ENCODE measurements around the gene POLR3H. TPM values are rescaled to one million over a fixed set of nuclear protein-coding genes. Genes with fewer than 3 reads are reported as not detected.

POLR3H gene
- total and polyA plus RNA-seq, 2 experiments from 2014 or later, result 19.0 to 26.5 TPM

- H3K4me3 Mint-ChIP-seq, result no peak overlapping the region
These were observed 7.1 kb downstream of the POLR3H start for GRCh38 chr22:41537203-41537602.

More at GRCh38 chr22:41537203-41537602, 7.1 kb downstream of the POLR3H start:
- H4K20me1 ChIP-seq (replicated peaks; ENCODE audit: insufficient read depth), result peaks cover 12% of the 10 kb centered on the region
- H3K4me2 ChIP-seq, result no peak overlapping the region
- H3K36me3 ChIP-seq (ENCODE audit: insufficient read depth), result peaks cover 7% of the 10 kb centered on the region; the same call in 1 of the 2 replicates
- DNase-seq (ENCODE audit: low spot score) (no peak), ATAC-seq (no peak)
- no peaks in the 10 kb centered on the region for H3K9me2 ChIP-seq (ENCODE audit: insufficient read depth)
- peaks cover 3% of the 10 kb centered on the region; the same call in 1 of the 2 replicates for H3K4me1 ChIP-seq (ENCODE audit: insufficient read depth)
- no peak for TF ChIP-seq ZNF331 (CRISPR knock-in tag; IDR thresholded peaks at IDR 0.05; ENCODE audit: low read depth)
- TF ChIP-seq ETS1 (IDR thresholded peaks at IDR 0.05), result no peak
- TF ChIP-seq POLR2AphosphoS5 (IDR thresholded peaks at IDR 0.05; ENCODE audit: low read depth), result no peak
- no peak for TF ChIP-seq ZNF114 (CRISPR knock-in tag; IDR thresholded peaks at IDR 0.05)
- TF ChIP-seq NANOG (IDR thresholded peaks at IDR 0.05; ENCODE audit: borderline replicate concordance), result no peak
- no peak for TF ChIP-seq CREB1 (CRISPR knock-in tag; IDR thresholded peaks at IDR 0.05; ENCODE audit: low read depth)
- no peak for TF ChIP-seq JUNB (IDR thresholded peaks at IDR 0.05; ENCODE audit: unreplicated experiment)
- TF ChIP-seq REST (IDR thresholded peaks at IDR 0.05; ENCODE audit: unreplicated experiment), result no peak
- TF ChIP-seq, protein P1, sequence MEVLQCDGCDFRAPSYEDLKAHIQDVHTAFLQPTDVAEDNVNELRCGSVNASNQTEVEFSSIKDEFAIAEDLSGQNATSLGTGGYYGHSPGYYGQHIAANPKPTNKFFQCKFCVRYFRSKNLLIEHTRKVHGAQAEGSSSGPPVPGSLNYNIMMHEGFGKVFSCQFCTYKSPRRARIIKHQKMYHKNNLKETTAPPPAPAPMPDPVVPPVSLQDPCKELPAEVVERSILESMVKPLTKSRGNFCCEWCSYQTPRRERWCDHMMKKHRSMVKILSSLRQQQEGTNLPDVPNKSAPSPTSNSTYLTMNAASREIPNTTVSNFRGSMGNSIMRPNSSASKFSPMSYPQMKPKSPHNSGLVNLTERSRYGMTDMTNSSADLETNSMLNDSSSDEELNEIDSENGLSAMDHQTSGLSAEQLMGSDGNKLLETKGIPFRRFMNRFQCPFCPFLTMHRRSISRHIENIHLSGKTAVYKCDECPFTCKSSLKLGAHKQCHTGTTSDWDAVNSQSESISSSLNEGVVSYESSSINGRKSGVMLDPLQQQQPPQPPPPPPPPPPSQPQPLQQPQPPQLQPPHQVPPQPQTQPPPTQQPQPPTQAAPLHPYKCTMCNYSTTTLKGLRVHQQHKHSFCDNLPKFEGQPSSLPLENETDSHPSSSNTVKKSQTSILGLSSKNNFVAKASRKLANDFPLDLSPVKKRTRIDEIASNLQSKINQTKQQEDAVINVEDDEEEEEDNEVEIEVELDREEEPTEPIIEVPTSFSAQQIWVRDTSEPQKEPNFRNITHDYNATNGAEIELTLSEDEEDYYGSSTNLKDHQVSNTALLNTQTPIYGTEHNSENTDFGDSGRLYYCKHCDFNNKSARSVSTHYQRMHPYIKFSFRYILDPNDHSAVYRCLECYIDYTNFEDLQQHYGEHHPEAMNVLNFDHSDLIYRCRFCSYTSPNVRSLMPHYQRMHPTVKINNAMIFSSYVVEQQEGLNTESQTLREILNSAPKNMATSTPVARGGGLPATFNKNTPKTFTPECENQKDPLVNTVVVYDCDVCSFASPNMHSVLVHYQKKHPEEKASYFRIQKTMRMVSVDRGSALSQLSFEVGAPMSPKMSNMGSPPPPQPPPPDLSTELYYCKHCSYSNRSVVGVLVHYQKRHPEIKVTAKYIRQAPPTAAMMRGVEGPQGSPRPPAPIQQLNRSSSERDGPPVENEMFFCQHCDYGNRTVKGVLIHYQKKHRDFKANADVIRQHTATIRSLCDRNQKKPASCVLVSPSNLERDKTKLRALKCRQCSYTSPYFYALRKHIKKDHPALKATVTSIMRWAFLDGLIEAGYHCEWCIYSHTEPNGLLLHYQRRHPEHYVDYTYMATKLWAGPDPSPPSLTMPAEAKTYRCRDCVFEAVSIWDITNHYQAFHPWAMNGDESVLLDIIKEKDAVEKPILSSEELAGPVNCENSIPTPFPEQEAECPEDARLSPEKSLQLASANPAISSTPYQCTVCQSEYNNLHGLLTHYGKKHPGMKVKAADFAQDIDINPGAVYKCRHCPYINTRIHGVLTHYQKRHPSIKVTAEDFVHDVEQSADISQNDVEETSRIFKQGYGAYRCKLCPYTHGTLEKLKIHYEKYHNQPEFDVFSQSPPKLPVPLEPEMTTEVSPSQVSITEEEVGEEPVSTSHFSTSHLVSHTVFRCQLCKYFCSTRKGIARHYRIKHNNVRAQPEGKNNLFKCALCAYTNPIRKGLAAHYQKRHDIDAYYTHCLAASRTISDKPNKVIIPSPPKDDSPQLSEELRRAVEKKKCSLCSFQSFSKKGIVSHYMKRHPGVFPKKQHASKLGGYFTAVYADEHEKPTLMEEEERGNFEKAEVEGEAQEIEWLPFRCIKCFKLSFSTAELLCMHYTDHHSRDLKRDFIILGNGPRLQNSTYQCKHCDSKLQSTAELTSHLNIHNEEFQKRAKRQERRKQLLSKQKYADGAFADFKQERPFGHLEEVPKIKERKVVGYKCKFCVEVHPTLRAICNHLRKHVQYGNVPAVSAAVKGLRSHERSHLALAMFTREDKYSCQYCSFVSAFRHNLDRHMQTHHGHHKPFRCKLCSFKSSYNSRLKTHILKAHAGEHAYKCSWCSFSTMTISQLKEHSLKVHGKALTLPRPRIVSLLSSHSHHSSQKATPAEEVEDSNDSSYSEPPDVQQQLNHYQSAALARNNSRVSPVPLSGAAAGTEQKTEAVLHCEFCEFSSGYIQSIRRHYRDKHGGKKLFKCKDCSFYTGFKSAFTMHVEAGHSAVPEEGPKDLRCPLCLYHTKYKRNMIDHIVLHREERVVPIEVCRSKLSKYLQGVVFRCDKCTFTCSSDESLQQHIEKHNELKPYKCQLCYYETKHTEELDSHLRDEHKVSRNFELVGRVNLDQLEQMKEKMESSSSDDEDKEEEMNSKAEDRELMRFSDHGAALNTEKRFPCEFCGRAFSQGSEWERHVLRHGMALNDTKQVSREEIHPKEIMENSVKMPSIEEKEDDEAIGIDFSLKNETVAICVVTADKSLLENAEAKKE (CRISPR knock-in tag; IDR thresholded peaks at IDR 0.05), result no peak
- no peak for TF ChIP-seq EZH2 (IDR thresholded peaks at IDR 0.05; ENCODE audit: low read depth, unreplicated experiment)
- TF ChIP-seq CTCF (conservative IDR thresholded peaks at IDR 0.05; ENCODE audit: low read depth in 2 of 2), result no peak
- TF ChIP-seq STAT1 (IDR thresholded peaks at IDR 0.05; ENCODE audit: unreplicated experiment), result no peak
- TF ChIP-seq EZH2phosphoT487 (IDR thresholded peaks at IDR 0.05; ENCODE audit: unreplicated experiment), result no peak
- no peak overlapping the region for H3K27ac Mint-ChIP-seq
- H3K4me3 ChIP-seq, result no peak overlapping the region
- no peak overlapping the region for H2AFZ ChIP-seq
- no peaks in the 10 kb centered on the region for H3K9me3 Mint-ChIP-seq
- H3K27ac ChIP-seq (ENCODE audit: low read depth), result no peak overlapping the region
- peaks cover 11% of the 10 kb centered on the region for H3F3A ChIP-seq (replicated peaks; ENCODE audit: low read depth)
- peaks cover 2% of the 10 kb centered on the region for H3K27me3 Mint-ChIP-seq (ENCODE audit: insufficient read depth, low read depth, poor library complexity)
- peaks cover 44% of the 10 kb centered on the region for H3K36me3 Mint-ChIP-seq (ENCODE audit: low read depth)
- H3K79me2 ChIP-seq (replicated peaks; ENCODE audit: insufficient read depth), result peaks cover 35% of the 10 kb centered on the region
- no peaks in the 10 kb centered on the region for H3K27me3 ChIP-seq (ENCODE audit: insufficient read depth)
- H3K4me1 Mint-ChIP-seq, result peaks cover 19% of the 10 kb centered on the region
